ENCODE data around the gene SYNC. TPM values are rescaled to one million over a fixed set of nuclear protein-coding genes. Genes with fewer than 3 reads are reported as not detected.
"Not testable (repeated sequence)": the region's sequence is repeated elsewhere in the genome, so short reads cannot be mapped to it uniquely, and the experiment has no call there.

The SYNC gene
- total RNA-seq, 2 experiments from 2014 or later, result not detected

DNA sequence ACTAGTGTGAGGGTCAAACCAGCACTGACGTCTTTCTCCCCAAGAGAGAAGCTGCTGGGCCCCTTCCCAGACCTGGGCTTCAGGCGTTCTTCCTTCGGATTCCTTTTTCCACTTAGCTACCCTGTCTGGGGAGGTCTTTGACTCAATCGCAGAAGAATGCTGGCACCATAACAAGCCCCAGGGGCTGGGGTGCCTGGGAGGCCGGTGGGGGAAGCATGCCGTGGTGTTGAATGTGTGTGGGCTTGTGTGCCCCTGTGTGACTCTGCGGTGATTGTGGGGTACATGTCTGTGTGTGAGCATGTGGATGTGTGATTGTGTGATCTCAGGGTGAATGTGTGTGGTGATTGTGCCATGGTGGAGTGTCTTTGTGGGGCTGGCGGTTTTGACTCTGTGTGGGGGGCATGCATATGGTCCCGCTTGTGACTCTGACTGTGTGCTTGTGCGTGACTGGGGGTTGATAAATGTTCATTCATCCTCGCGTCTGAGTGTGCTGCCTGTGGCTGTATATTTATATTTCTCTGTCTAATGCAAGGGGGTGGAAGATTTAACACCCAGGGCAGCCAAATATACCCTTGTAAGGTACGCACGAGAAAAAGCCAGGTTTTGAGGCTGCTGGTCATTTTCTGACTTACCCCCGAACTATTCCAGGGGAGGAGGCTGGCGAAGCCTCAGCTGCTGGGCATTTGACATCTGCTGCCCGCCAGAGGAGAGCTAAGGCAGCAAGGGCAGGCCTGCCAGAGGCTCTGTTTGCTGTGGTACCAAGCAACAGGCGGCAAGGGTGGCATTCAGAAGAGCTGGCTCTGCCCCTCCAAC lies 1.1 kb upstream of the SYNC start:
- Mint-ChIP-seq H3K27me3 (ENCODE audit: low read depth) (peaks cover 26% of the 10 kb centered on the region), H3K27ac (no peak overlapping the region), H3K4me1 (ENCODE audit: low read depth) (peaks cover 11% of the 10 kb centered on the region), H3K9me3 (no peaks in the 10 kb centered on the region), H3K4me3 (no peak overlapping the region), H3K36me3 (ENCODE audit: low read depth) (no peaks in the 10 kb centered on the region)
- CTCF ChIA-PET, result interaction anchor here (1.2 kb wide), 1 partner anchor 184 kb away, joined by 3 read pairs; no protein-coding TSS in a partner anchor
- DNase-seq, result no peak
- intact Hi-C loops (cut with micrococcal nuclease), result no loop called here

DNA sequence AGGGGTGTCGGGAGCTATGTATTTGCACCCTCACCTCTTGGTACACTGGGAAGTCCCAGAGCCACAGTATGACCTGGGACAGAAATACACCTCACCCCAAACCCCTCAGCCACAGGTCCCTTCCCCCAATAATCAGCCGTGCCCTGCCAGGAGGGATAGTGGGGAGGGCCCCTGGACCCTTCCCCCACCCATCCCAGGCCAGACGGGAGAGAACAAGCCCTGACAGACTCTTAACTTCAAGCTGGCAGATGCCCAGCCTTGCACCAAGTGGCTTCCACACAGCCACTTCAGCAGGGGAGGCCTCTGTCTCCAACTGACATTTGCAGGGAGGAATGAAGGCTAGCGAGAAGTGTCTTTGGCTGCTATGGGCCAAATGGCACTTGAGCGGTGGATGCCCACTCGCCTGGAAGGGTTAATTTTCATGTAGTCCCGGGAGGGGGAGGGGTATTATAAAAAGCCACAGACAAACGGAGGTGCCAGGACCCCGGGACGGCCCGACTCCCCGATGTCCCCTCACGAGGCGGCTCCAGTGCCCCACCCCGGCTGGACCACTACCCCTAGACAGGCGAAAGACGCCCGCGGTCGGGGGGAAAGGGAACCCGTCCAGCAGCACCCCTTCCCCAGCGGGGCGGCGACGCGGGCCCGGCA lies 495 bp downstream of the SYNC start:
- Mint-ChIP-seq H3K27me3 (ENCODE audit: low read depth) (peaks cover 26% of the 10 kb centered on the region), H3K4me3 (peak overlapping the region; percentile 22), H3K4me1 (ENCODE audit: low read depth) (peaks cover 11% of the 10 kb centered on the region), H3K27ac (no peak overlapping the region), H3K9me3 (no peaks in the 10 kb centered on the region), H3K36me3 (ENCODE audit: low read depth) (no peaks in the 10 kb centered on the region)
- DNase-seq, result no peak
- intact Hi-C loops (cut with micrococcal nuclease), result no loop called here
- CTCF ChIA-PET, result interaction anchor here (0.7 to 1.5 kb wide), 2 partner anchors 11 to 71 kb away, joined by 3 to 8 read pairs; no protein-coding TSS in a partner anchor

DNA sequence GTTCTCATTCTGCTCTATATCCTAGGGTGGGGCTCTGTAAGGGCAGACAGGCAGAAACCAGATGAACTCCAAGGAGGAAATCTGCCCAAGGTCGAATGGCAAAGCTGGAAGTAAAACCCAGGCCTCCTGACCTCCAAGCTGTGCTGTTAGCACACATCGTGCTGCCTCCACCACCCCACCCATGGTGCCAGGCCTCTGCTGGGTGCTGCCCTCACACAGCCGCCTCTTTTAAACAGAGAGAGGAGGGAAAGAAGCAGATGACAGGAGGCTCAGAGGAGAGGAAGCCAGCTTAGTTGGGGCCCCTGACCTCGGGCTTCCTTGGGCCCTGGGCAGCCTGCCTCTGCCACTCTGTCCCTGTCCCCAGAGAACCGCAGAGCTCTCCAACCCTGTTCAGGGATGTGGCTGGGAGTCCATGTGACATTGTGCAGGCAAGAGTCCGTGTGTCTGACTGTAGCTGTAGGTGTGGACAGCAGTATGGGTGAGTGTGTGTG lies 1.1 kb downstream of the SYNC start:
- no peaks in the 10 kb centered on the region for H3K36me3 Mint-ChIP-seq (ENCODE audit: low read depth)
- no peak overlapping the region for H3K27ac Mint-ChIP-seq
- peaks cover 26% of the 10 kb centered on the region for H3K27me3 Mint-ChIP-seq (ENCODE audit: low read depth)
- DNase-seq, result no peak
- H3K4me3 Mint-ChIP-seq, result no peak overlapping the region
- CTCF ChIA-PET, result interaction anchor here (1.5 kb wide), 1 partner anchor 72 kb away, joined by 8 read pairs; no protein-coding TSS in a partner anchor
- H3K9me3 Mint-ChIP-seq, result no peaks in the 10 kb centered on the region
- H3K4me1 Mint-ChIP-seq (ENCODE audit: low read depth), result peaks cover 11% of the 10 kb centered on the region
- intact Hi-C loops (cut with micrococcal nuclease), result no loop called here

DNA sequence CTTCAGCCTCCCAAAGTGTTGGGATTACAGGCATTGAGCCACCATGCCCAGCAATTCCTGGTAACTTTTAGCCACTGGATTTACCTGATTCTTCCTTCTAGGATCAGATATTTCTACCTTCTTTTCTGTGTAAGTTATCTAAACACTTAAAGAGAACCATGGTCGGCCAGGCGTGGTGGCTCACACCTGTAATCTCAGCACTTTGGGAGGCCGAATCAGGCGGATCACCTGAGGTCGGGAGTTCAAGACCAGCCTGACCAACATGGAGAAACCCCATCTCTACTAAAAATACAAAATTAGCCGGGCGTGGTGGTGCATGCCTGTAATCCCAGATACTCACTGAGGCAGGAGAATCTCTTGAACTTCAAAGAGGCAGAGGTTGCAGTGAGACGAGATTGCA lies 5.6 kb downstream of the SYNC start:
- H3K4me3 Mint-ChIP-seq; intact Hi-C loops (cut with micrococcal nuclease); DNase-seq; H3K27me3 Mint-ChIP-seq (ENCODE audit: low read depth); H3K36me3 Mint-ChIP-seq (ENCODE audit: low read depth); H3K4me1 Mint-ChIP-seq (ENCODE audit: low read depth); H3K27ac Mint-ChIP-seq; H3K9me3 Mint-ChIP-seq: not testable (repeated sequence)
- CTCF ChIA-PET, result interaction anchor here (0.6 kb wide), 1 partner anchor 179 kb away, joined by 5 read pairs; no protein-coding TSS in a partner anchor

DNA sequence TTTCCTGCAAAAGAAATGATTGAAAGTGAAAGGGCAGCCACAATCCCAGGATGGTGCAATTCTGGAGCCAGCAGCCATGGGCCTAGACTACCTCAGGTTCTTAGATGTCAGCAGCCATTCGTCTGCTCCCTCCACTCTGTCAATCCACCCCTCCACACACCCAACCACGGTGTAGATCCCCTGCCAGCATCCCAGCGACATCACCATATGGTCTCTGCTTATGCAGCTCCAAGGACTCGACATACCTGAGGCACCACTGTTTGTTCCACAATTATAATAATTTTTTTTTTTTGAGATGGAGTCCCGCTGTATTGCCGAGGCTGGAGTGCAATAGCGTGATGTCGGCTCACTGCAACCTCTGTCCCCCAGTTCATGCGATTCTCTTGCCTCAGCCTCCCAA lies 6.5 kb downstream of the SYNC start:
- Mint-ChIP-seq H3K9me3 (no peaks in the 10 kb centered on the region), H3K4me1 (ENCODE audit: low read depth) (no peaks in the 10 kb centered on the region), H3K36me3 (ENCODE audit: low read depth) (no peaks in the 10 kb centered on the region), H3K4me3 (no peak overlapping the region), H3K27ac (no peak overlapping the region), H3K27me3 (ENCODE audit: low read depth) (no peaks in the 10 kb centered on the region)
- no peak for DNase-seq
- intact Hi-C loops (cut with micrococcal nuclease), result no loop called here
- CTCF ChIA-PET, result no interaction called here

DNA sequence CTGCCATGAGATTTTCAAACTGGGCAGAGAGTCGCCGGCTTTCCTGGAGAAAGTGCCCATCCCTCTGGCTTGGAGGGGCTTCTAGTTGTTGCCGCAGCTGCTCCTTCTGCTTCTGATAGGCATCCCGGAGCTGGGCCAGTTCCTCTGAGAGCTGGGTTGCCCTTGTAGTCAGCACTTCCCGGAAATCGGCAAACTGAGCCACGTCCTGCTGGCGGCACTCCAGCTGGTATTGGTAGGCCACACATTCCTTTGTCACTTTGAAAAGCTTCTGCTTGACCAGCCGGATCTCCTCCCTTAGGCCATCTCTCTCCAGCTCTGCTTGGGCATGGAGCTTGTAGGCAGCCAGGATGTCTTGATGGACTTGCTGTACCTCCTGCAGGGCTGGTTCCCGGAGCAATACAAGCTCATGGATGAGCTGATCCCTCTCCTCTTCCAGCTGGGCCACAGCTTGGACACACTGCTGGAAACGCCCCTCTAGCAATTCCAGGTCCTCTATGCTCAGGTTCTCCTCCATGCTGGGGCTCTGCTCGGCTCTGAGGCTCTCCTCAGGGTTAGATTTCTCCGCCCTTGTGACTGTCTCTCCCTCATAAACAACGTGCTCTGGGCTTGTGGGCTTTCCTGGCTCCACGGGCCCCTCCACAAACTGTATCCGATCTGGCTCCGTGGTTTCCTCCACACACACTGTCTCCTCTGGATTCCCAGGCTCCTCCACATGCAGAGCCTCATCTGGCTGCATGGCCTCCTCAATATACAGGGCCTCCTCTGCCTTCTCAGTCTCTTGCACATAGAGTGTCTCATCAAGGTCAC lies 7.3 kb downstream of the SYNC start:
- H3K36me3 Mint-ChIP-seq (ENCODE audit: low read depth), result no peaks in the 10 kb centered on the region
- H3K27ac Mint-ChIP-seq, result no peak overlapping the region
- no peaks in the 10 kb centered on the region for H3K4me1 Mint-ChIP-seq (ENCODE audit: low read depth)
- CTCF ChIA-PET, result interaction anchor here (0.6 kb wide), 2 partner anchors 18 to 97 kb away, joined by 4 to 5 read pairs; no protein-coding TSS in a partner anchor
- intact Hi-C loops (cut with micrococcal nuclease), result no loop called here
- H3K27me3 Mint-ChIP-seq (ENCODE audit: low read depth), result no peaks in the 10 kb centered on the region
- H3K4me3 Mint-ChIP-seq, result no peak overlapping the region
- DNase-seq, result no peak
- no peaks in the 10 kb centered on the region for H3K9me3 Mint-ChIP-seq

DNA sequence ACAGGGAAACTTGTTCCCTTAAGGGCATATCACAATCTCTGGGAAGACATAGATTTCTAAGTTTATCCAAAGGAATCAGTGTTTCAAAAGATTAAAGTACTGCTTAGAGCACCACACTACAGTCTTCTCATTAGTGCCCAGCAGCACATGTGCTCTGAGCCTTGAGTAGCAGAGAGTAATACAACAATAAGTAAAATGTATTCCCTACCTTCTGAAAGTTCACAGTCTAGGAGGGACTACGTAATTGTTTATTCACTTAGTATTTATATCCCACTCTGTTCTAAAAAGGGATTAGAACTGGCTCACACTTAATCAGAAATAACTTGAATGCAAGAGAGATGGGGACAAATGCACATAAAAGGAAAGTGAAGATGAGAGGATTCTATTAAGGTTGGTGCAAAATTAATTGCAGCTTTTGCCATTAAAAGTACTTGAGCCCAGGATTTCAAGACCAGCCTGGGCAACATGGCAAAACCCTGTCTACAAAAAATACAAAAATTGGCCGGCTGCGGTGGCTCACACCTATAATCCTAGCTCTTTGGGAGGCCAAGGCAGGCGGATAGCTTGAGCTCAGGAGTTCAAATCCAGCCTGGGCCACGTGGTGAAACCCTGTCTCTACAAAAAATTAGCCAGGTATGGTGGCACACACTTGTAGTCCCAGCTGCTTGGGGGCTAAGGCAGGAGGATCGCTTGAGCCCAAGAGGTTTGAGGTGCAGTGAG lies 9.0 kb downstream of the SYNC start:
- no peaks in the 10 kb centered on the region for H3K27me3 Mint-ChIP-seq (ENCODE audit: low read depth)
- DNase-seq, result no peak
- no peaks in the 10 kb centered on the region for H3K9me3 Mint-ChIP-seq
- intact Hi-C loops (cut with micrococcal nuclease), result no loop called here
- no peak overlapping the region for H3K27ac Mint-ChIP-seq
- H3K4me1 Mint-ChIP-seq (ENCODE audit: low read depth), result no peaks in the 10 kb centered on the region
- peaks cover 2% of the 10 kb centered on the region for H3K36me3 Mint-ChIP-seq (ENCODE audit: low read depth)
- CTCF ChIA-PET, result interaction anchor here (0.6 kb wide), 1 partner anchor 18 kb away, joined by 5 read pairs; no protein-coding TSS in a partner anchor
- H3K4me3 Mint-ChIP-seq, result no peak overlapping the region

DNA sequence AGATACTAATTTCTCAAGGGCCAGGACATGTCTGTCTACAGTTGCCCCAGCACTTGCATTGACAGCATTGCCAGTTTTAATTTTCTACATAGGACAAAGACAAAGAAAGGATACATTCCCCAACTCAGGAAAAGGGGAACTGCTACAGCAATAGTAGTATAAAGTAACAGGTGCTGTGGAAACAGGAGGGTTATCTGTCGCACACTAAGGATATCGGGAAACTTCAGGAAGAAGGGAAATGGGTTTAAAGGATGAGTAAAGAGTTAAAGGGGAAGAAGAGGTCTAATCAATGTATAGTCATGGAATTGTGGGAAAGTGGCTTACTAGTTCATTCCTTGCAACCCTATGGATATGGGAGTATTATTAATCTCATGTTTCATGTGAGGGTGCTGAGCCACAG lies 16.2 kb downstream of the SYNC start:
- Mint-ChIP-seq H3K27me3 (ENCODE audit: low read depth) (no peaks in the 10 kb centered on the region), H3K36me3 (ENCODE audit: low read depth) (peaks cover 26% of the 10 kb centered on the region), H3K27ac (no peak overlapping the region), H3K4me3 (no peak overlapping the region), H3K9me3 (no peaks in the 10 kb centered on the region), H3K4me1 (ENCODE audit: low read depth) (peaks cover 15% of the 10 kb centered on the region)
- CTCF ChIA-PET, result interaction anchor here (0.6 kb wide), 1 partner anchor 186 kb away, joined by 3 read pairs; no protein-coding TSS in a partner anchor
- no peak for DNase-seq
- intact Hi-C loops (cut with micrococcal nuclease), result no loop called here

DNA sequence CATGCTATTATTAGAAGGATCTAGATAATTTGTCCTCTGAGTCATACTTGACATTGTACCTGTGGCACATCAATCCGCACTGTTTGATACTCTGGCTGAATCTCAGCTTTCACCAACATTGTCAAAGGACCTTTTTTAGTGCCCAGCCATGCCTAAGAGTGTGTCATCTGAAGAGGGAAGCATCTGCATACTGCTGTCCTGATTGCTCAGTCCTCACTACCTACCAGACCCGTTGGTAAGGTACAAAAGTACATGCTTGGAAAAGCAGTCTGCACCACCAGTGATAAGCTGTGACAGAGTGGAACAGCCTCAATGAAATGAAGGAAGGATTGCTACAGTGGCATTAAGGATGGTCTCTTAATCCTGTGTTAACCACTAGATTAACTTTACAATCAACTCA lies 17.1 kb downstream of the SYNC start:
- Mint-ChIP-seq H3K9me3 (no peaks in the 10 kb centered on the region), H3K27me3 (ENCODE audit: low read depth) (no peaks in the 10 kb centered on the region), H3K27ac (no peak overlapping the region), H3K4me1 (ENCODE audit: low read depth) (peaks cover 15% of the 10 kb centered on the region), H3K36me3 (ENCODE audit: low read depth) (peaks cover 34% of the 10 kb centered on the region), H3K4me3 (no peak overlapping the region)
- CTCF ChIA-PET, result interaction anchor here (2.0 kb wide), 1 partner anchor 27 kb away, joined by 8 read pairs; no protein-coding TSS in a partner anchor
- intact Hi-C loops (cut with micrococcal nuclease), result no loop called here
- DNase-seq, result no peak

DNA sequence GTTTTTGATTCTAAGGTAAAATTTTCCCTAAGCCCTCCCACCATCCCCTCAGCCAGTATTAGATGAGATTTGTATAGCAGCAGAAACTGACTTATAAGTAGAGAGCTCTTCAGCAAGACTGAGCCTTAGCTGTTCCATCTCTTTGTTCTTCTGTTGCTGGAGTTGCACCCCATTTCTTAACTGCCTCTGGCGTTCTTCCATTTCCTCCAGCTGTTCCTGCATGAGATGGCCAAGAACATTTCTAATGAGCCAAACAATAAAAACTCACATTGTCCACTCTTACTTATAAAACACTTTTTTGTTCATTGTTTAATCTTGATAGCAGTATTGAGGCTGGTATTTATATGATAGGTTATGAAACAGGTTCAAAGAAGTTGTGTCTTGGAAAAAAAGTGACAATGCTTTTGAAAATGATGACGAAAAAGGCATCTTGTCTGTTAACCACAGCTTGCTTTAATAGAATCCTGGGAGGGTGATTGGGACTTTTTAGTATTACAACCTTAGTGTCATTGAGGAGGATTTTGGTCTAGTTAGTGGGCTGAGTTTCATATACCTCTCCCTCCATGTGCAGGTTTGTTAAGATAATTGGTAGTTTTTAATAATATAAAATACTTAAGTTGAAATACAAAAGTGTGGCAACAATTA lies 18.3 kb downstream of the SYNC start:
- Mint-ChIP-seq H3K27ac (peak overlapping the region; percentile 76), H3K4me3 (no peak overlapping the region), H3K27me3 (ENCODE audit: low read depth) (no peaks in the 10 kb centered on the region), H3K9me3 (no peaks in the 10 kb centered on the region), H3K36me3 (ENCODE audit: low read depth) (peaks cover 37% of the 10 kb centered on the region), H3K4me1 (ENCODE audit: low read depth) (peaks cover 15% of the 10 kb centered on the region)
- CTCF ChIA-PET, result interaction anchor here (2.0 kb wide), 1 partner anchor 28 kb away, joined by 8 read pairs; no protein-coding TSS in a partner anchor
- DNase-seq, result no peak
- intact Hi-C loops (cut with micrococcal nuclease), result loop anchor here (1.0 kb wide), 1 partner anchor 33 kb away; the partner anchor contains the start of gene RBBP4

DNA sequence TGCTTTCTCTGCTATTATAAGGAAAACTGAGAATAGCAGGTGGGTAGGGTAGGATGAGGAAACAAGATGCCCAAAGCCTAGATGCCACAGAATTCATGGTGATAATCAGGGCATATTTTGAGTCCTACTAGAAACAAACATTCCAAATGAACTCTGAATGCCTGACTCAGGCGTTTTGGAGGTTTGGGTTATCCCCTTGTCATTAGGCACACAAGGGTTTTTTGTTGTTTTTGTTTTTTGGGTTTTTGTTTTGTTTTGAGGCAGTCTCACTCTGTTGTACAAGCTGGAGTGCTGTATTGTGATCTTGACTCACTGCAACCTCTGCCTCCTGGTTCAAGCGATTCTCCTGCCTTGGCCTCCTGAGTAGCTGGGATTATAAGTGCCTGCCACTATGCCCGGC lies 19.2 kb downstream of the SYNC start:
- Mint-ChIP-seq H3K9me3 (no peaks in the 10 kb centered on the region), H3K4me3 (no peak overlapping the region), H3K4me1 (ENCODE audit: low read depth) (peaks cover 15% of the 10 kb centered on the region), H3K27me3 (ENCODE audit: low read depth) (no peaks in the 10 kb centered on the region), H3K36me3 (ENCODE audit: low read depth) (peaks cover 38% of the 10 kb centered on the region), H3K27ac (peak overlapping the region; percentile 76)
- CTCF ChIA-PET, result interaction anchor here (2.0 kb wide), 1 partner anchor 29 kb away, joined by 8 read pairs; no protein-coding TSS in a partner anchor
- intact Hi-C loops (cut with micrococcal nuclease), result no loop called here
- DNase-seq, result no peak
